Endothelial cell of umbilical vein (primary cell): Measurements from ENCODE around the gene TMEM95. TPM values are rescaled to one million over a fixed set of nuclear protein-coding genes. Genes with fewer than 3 reads are reported as not detected.

ENCODE experiments used
- BruUV-seq: library from RNA; stranded (reverse); fragments of 400-500 nt; replicated peaks from 2 replicates; lab custom pipeline; 2021; lab: Mats Ljungman, UMichigan
- CTCF ChIA-PET: fragments of 300-600, 350-600 bp; sonication (Branson Sonifier 250); formaldehyde crosslinking; loops from one replicate; lab custom pipeline; 2021; ENCODE audit warnings: antibody characterized with exemption, inconsistent platforms; lab: Charles Lee
- POLR2A ChIA-PET: fragments of 300-600, 350-600 bp; sonication (Branson Sonifier 250); formaldehyde crosslinking; loops from one replicate; lab custom pipeline; 2021; ENCODE audit warnings: antibody characterized with exemption, inconsistent platforms; lab: Charles Lee
- DNase-seq: peaks from one replicate; pipeline ENCODE4 v3.0.0-alpha.2; 2011; ENCODE audit warnings: low read depth, low spot score
- FAIRE-seq: peaks from 2 replicates; lab custom pipeline; 2011; peaks lifted over from hg19 to GRCh38; lab: Jason Lieb, UNC
- H2AFZ ChIP-seq: 2 replicates; pipeline ENCODE4 v1.6.0; 2012; ENCODE audit warnings: low read depth, low read length, control low read depth, inconsistent platforms
- H3K27ac ChIP-seq: 2 replicates; pipeline ENCODE4 v1.5.1; 2011; ENCODE audit warnings: low read depth, mild to moderate bottlenecking, control low read depth, low read length, moderate library complexity; ENCODE audit not compliant: insufficient read depth
- H3K27me3 ChIP-seq, 2 experiments: 2 replicates each; pipeline versions ENCODE4 v1.6.0 to v1.6.1; 2011; ENCODE audit warnings: low read length in 2 of 2, mixed read lengths in 1 of 2; ENCODE audit not compliant: control insufficient read depth in 2 of 2, insufficient read depth in 2 of 2
- H3K36me3 ChIP-seq, 2 experiments: 2 replicates in 1 of 2; 3 replicates in 1 of 2; pipeline ENCODE4 v1.5.1; 2011; ENCODE audit warnings: low read length in 2 of 2, mild to moderate bottlenecking in 1 of 2, moderate library complexity in 1 of 2; ENCODE audit not compliant: control insufficient read depth in 2 of 2, insufficient read depth in 2 of 2; ENCODE audit errors: extremely low read depth in 1 of 2
- H3K4me1 ChIP-seq: 3 replicates; pipeline ENCODE4 v1.5.1; 2011; ENCODE audit warnings: mild to moderate bottlenecking, low read length; ENCODE audit not compliant: control insufficient read depth, insufficient read depth; ENCODE audit errors: extremely low read depth
- H3K4me2 ChIP-seq: 2 replicates; pipeline ENCODE4 v1.6.1; 2011; ENCODE audit warnings: low read length, control low read depth, mixed read lengths; ENCODE audit not compliant: insufficient read depth
- H3K4me3 ChIP-seq, 3 experiments: fragments of 200-600 bp in 1 of 3; sonication (generic), shearing (Covaris generic) in 1 of 3; replicated peaks in 1 of 3; 2 replicates each; pipeline ENCODE4 v1.5.1; 2011 to 2016; ENCODE audit warnings: control low read depth in 3 of 3, low read length in 3 of 3, mild to moderate bottlenecking in 2 of 3, inconsistent platforms in 1 of 3, low read depth in 1 of 3, moderate library complexity in 1 of 3; ENCODE audit not compliant: insufficient read depth in 1 of 3
- H3K79me2 ChIP-seq: 2 replicates; pipeline ENCODE4 v1.6.0; 2012; ENCODE audit warnings: low read length, inconsistent platforms; ENCODE audit not compliant: control insufficient read depth, insufficient read depth
- H3K9ac ChIP-seq: replicated peaks from 2 replicates; pipeline ENCODE3; 2011; ENCODE audit warnings: low read length, control low read depth; ENCODE audit not compliant: insufficient read depth; ENCODE audit errors: extremely low read depth
- H3K9me1 ChIP-seq: replicated peaks from 3 replicates; pipeline ENCODE4 v1.6.0; 2011; ENCODE audit warnings: mild to moderate bottlenecking, low read length; ENCODE audit not compliant: control insufficient read depth, insufficient read depth; ENCODE audit errors: extremely low read depth
- H3K9me3 ChIP-seq: replicated peaks from 2 replicates; pipeline ENCODE4 v1.5.1; 2012; ENCODE audit warnings: low read length, inconsistent platforms; ENCODE audit not compliant: control insufficient read depth, insufficient read depth
- H4K20me1 ChIP-seq: replicated peaks from 2 replicates; pipeline ENCODE3; 2011; ENCODE audit warnings: mild to moderate bottlenecking, low read length; ENCODE audit not compliant: control insufficient read depth, insufficient read depth; ENCODE audit errors: extremely low read depth
- CTCF ChIP-seq, 2 donors: IDR thresholded peaks; 1 replicate in 1 of 2; 2 replicates in 1 of 2; pipeline ENCODE4 v1.5.1; 2011; ENCODE audit warnings: low read length in 2 of 2, mild to moderate bottlenecking in 2 of 2, moderate library complexity in 2 of 2, control low read depth in 1 of 2, inconsistent platforms in 1 of 2, low read depth in 1 of 2; ENCODE audit not compliant: insufficient read depth in 1 of 2; ENCODE audit errors: extremely low read depth in 1 of 2
- EZH2 ChIP-seq: IDR thresholded peaks from 2 replicates; pipeline ENCODE4 v1.6.1; 2012; ENCODE audit warnings: borderline replicate concordance, low read depth, mild to moderate bottlenecking, moderate library complexity, low read length, inconsistent platforms; ENCODE audit not compliant: severe bottlenecking
- FOS ChIP-seq: IDR thresholded peaks from 2 replicates; pipeline ENCODE4 v1.6.1; 2011; ENCODE audit warnings: mild to moderate bottlenecking, low read length, moderate library complexity, borderline replicate concordance; ENCODE audit not compliant: insufficient read depth
- GATA2 ChIP-seq: IDR thresholded peaks from 2 replicates; pipeline ENCODE4 v1.7.0; 2011; ENCODE audit warnings: low read depth, mild to moderate bottlenecking, moderate library complexity, mixed read lengths, low read length; ENCODE audit not compliant: insufficient read length, insufficient read depth
- JUN ChIP-seq: IDR thresholded peaks from 2 replicates; pipeline ENCODE4 v1.6.1; 2011; ENCODE audit warnings: borderline replicate concordance, low read depth; ENCODE audit not compliant: insufficient read length, insufficient read depth
- MAX ChIP-seq: IDR thresholded peaks from 2 replicates; pipeline ENCODE4 v1.6.1; 2011; ENCODE audit not compliant: insufficient read depth, insufficient read length
- MYC ChIP-seq: IDR thresholded peaks from one replicate; pipeline ENCODE4 v1.6.1; 2011; ENCODE audit warnings: mild to moderate bottlenecking, low read depth, low read length
- POLR2A ChIP-seq: IDR thresholded peaks from 2 replicates; pipeline ENCODE4 v1.6.1; 2012; ENCODE audit warnings: low read depth, mild to moderate bottlenecking, control low read depth, low read length
- POLR2AphosphoS5 ChIP-seq: IDR thresholded peaks from 2 replicates; pipeline ENCODE4 v1.6.1; 2012; ENCODE audit warnings: low read depth, mild to moderate bottlenecking, control low read depth, low read length, moderate library complexity; ENCODE audit not compliant: insufficient read depth
- dilution Hi-C: fragments of 300-500 bp; cut with MboI; formaldehyde crosslinking; loops from one replicate; pipeline ENCODE4 v1.15.0; 2019; ENCODE audit warnings: low sequenced_read_pairs; ENCODE audit not compliant: extremely low pct_ligation_motif_present
- intact Hi-C: fragments of 100-400 bp; cut with micrococcal nuclease; formaldehyde crosslinking; loops from one replicate; pipeline ENCODE4 v1.10.0; 2022
- polyA plus RNA-seq, 4 experiments: library from polyadenylated mRNA; depleted of rRNA in 3 of 4; stranded (reverse) in 3 of 4; unstranded in 1 of 4; fragments of >200 nt; gene quantifications; 2 replicates each; pipeline versions ENCODE4 v1.2.1 to v1.2.3, GENCODE V29; 2011 to 2012; ENCODE audit warnings: missing spikeins in 1 of 4
- total RNA-seq: library from RNA; stranded (reverse); gene quantifications from 2 replicates; pipeline ENCODE4 v1.2.3, GENCODE V29; 2021

The TMEM95 gene
- total and polyA plus RNA-seq, 2 donors (not counting 3 experiments of a cell fraction or from before 2014, with no cell fraction given): not detected

GRCh38 chr17:7308625-7309433 is 46.1 kb upstream of the TMEM95 start:
- Histone ChIP-seq H3K9me3 (no peaks in the 10 kb centered on the region), H3K27ac (peak overlapping the region; percentile 83), H3K27me3 (no peaks in the 10 kb centered on the region), H3K79me2 (peaks cover 45% of the 10 kb centered on the region), H3K4me3 (peak overlapping the region; percentile 71 to 93 (median 87)), H3K9ac (peak overlapping the region; percentile 97), H3K4me1 (peaks cover 19% of the 10 kb centered on the region), H3K9me1 (no peaks in the 10 kb centered on the region), H3K4me2 (peak overlapping the region; percentile 80), H3K36me3 (peaks cover 31 to 35% of the 10 kb centered on the region in 2 experiments), H4K20me1 (peaks cover 4% of the 10 kb centered on the region), H2AFZ (no peak overlapping the region)
- DNase-seq (peak; percentile 81), FAIRE-seq (peak; percentile 81)
- ChIA-PET CTCF (interaction anchor here (0.9 kb wide), 1 partner anchor 21 kb away, joined by 3 read pairs; the partner anchor contains the start of gene NEURL4), POLR2A (interaction anchor here (0.7 to 0.9 kb wide), 2 partner anchors 21 to 396 kb away, joined by 3 read pairs; partner anchors contain the start of gene EFNB3)
- dilution Hi-C loops (no loop called here), intact Hi-C loops (loop anchor here (1.0 kb wide), 2 partner anchors 70 to 126 kb away; partner anchors contain the start of genes PHF23 and TMEM102)
- TF ChIP-seq GATA2 (no peak), POLR2AphosphoS5 (no peak), POLR2A (peak; percentile 68)
- TSS peak; percentile 75 for BruUV-seq

- no peak overlapping the region for H3K9ac ChIP-seq
- dilution Hi-C loops (no loop called here), intact Hi-C loops (no loop called here)
- H3K4me3 ChIP-seq: peak overlapping the region in 1 of 3 experiments; percentile 93
- no peaks in the 10 kb centered on the region for H3K9me1 ChIP-seq
- no peaks in the 10 kb centered on the region for H3K27me3 ChIP-seq
- no peak for FAIRE-seq
- TF ChIP-seq GATA2 (no peak), MYC (no peak), EZH2 (no peak), POLR2AphosphoS5 (no peak), CTCF (IDR thresholded peaks at IDR 0.05; ENCODE audit: extremely low read depth in 1 of 2, insufficient read depth in 1 of 2, low read depth in 1 of 2, low read length in 2 of 2) (no peak), JUN (no peak), POLR2A (no peak), MAX (no peak), FOS (no peak)
- no peak overlapping the region for H3K27ac ChIP-seq
- peak overlapping the region; percentile 80 for H3K4me2 ChIP-seq
- POLR2A ChIA-PET: interaction anchor here (0.7 kb wide), 1 partner anchor 395 kb away, joined by 3 read pairs; the partner anchor contains the start of gene EFNB3
- peaks cover 31 to 35% of the 10 kb centered on the region in 2 experiments for H3K36me3 ChIP-seq
- peaks cover 4% of the 10 kb centered on the region for H4K20me1 ChIP-seq
- peaks cover 26% of the 10 kb centered on the region for H3K4me1 ChIP-seq
- H3K79me2 ChIP-seq: peaks cover 49% of the 10 kb centered on the region
- DNase-seq: no peak
- BruUV-seq: no TSS peak
- H3K9me3 ChIP-seq: no peaks in the 10 kb centered on the region
- no peak overlapping the region for H2AFZ ChIP-seq
- CTCF ChIA-PET: interaction anchor here (0.9 kb wide), 1 partner anchor 20 kb away, joined by 3 read pairs; the partner anchor contains the start of gene NEURL4
Observed at GRCh38 chr17:7309628-7310027, 45.3 kb upstream of the TMEM95 start.
